IMR-90 (cell line): Measurements from ENCODE around the gene UBA1. TPM values are rescaled to one million over a fixed set of nuclear protein-coding genes. Genes with fewer than 3 reads are reported as not detected.

ENCODE experiments used
- ATAC-seq: fragments of 200-7000 bp; cut with Tn5 transposase; 2 replicates; pipeline ENCODE4 v1.9.1; 2020; ENCODE audit warnings: low read depth, mild to moderate bottlenecking, moderate library complexity
- BruUV-seq: library from RNA; stranded (reverse); fragments of 400-500 nt; replicated peaks from 2 replicates; lab custom pipeline; 2021; lab: Mats Ljungman, UMichigan
- CTCF ChIA-PET: fragments of 300-600 bp; formaldehyde crosslinking; extraction: SDS; loops from one replicate; lab custom pipeline; 2021; ENCODE audit warnings: antibody characterized with exemption; lab: Yijun Ruan, JAX
- POLR2A ChIA-PET: fragments of 300-600 bp; sonication (Branson Sonifier 250); formaldehyde crosslinking; loops from one replicate; lab custom pipeline; 2022; ENCODE audit warnings: antibody characterized with exemption; ENCODE audit not compliant: unreplicated experiment; lab: Charles Lee
- DNase-seq: peaks from one replicate; pipeline ENCODE4 v3.0.0; 2013
- H2AFZ ChIP-seq: replicated peaks from 2 replicates; pipeline ENCODE3; 2013; ENCODE audit warnings: low read length, mild to moderate bottlenecking; ENCODE audit not compliant: poor library complexity
- H2AK5ac ChIP-seq: 2 replicates; pipeline ENCODE4 v1.6.1; 2013; ENCODE audit warnings: low read depth, low read length, inconsistent platforms
- H2AK9ac ChIP-seq: replicated peaks from 2 replicates; pipeline ENCODE3; 2013; ENCODE audit warnings: mild to moderate bottlenecking, low read depth, low read length, moderate library complexity; ENCODE audit not compliant: poor library complexity
- H2BK120ac ChIP-seq: 2 replicates; pipeline ENCODE4 v1.6.1; 2013; ENCODE audit warnings: low read depth, low read length, inconsistent platforms
- H2BK15ac ChIP-seq: 3 replicates; pipeline ENCODE4 v1.6.1; 2013; ENCODE audit warnings: low read depth, low read length, inconsistent platforms
- H2BK20ac ChIP-seq: 2 replicates; pipeline ENCODE4 v1.6.1; 2013; ENCODE audit warnings: low read depth, mild to moderate bottlenecking, inconsistent platforms, low read length, moderate library complexity
- H2BK5ac ChIP-seq: 2 replicates; pipeline ENCODE4 v1.6.1; 2013; ENCODE audit warnings: mild to moderate bottlenecking, low read depth, low read length, inconsistent platforms; ENCODE audit not compliant: poor library complexity, severe bottlenecking
- H3K14ac ChIP-seq: replicated peaks from 2 replicates; pipeline ENCODE4 v1.6.1; 2013; ENCODE audit warnings: low read depth, low read length, inconsistent platforms
- H3K18ac ChIP-seq: 2 replicates; pipeline ENCODE4 v1.6.1; 2013; ENCODE audit warnings: low read depth, low read length, control low read depth
- H3K23ac ChIP-seq: 2 replicates; pipeline ENCODE4 v1.6.1; 2013; ENCODE audit warnings: low read depth, low read length, inconsistent platforms
- H3K27ac ChIP-seq: 2 replicates; pipeline ENCODE4 v1.5.1; 2013; ENCODE audit warnings: mild to moderate bottlenecking, control low read depth, low read length; ENCODE audit not compliant: insufficient read depth
- H3K27me3 ChIP-seq: 2 replicates; pipeline ENCODE4 v1.6.1; 2013; ENCODE audit warnings: low read length; ENCODE audit not compliant: control insufficient read depth, insufficient read depth
- H3K36me3 ChIP-seq: 2 replicates; pipeline ENCODE4 v1.6.1; 2013; ENCODE audit warnings: low read length, mixed read lengths; ENCODE audit not compliant: control insufficient read depth, insufficient read depth
- H3K4ac ChIP-seq: 2 replicates; pipeline ENCODE4 v1.6.1; 2013; ENCODE audit warnings: low read depth, low read length, inconsistent platforms
- H3K4me1 ChIP-seq: 2 replicates; pipeline ENCODE4 v1.6.1; 2013; ENCODE audit warnings: low read length, mixed read lengths; ENCODE audit not compliant: control insufficient read depth, insufficient read depth
- H3K4me2 ChIP-seq: 2 replicates; pipeline ENCODE4 v1.6.1; 2013; ENCODE audit warnings: low read depth, mild to moderate bottlenecking, control low read depth, low read length, moderate library complexity
- H3K4me3 ChIP-seq: 2 replicates; pipeline ENCODE4 v1.5.1; 2013; ENCODE audit warnings: low read depth, mild to moderate bottlenecking, control low read depth, low read length, moderate library complexity; ENCODE audit not compliant: insufficient read depth
- H3K56ac ChIP-seq: 2 replicates; pipeline ENCODE4 v1.6.1; 2013; ENCODE audit warnings: low read length, inconsistent platforms; ENCODE audit not compliant: insufficient read depth; ENCODE audit errors: extremely low read depth
- H3K79me1 ChIP-seq, 2 experiments: 2 replicates each; pipeline ENCODE4 v1.6.1; 2013; ENCODE audit warnings: low read length in 2 of 2, inconsistent platforms in 1 of 2, low read depth in 1 of 2
- H3K9ac ChIP-seq: 2 replicates; pipeline ENCODE4 v1.6.1; 2013; ENCODE audit warnings: low read depth, low read length, control low read depth
- H3K9me1 ChIP-seq: 2 replicates; pipeline ENCODE4 v1.6.1; 2013; ENCODE audit warnings: low read length, inconsistent platforms; ENCODE audit not compliant: insufficient read depth
- H3K9me3 ChIP-seq: 2 replicates; pipeline ENCODE4 v1.6.1; 2013; ENCODE audit warnings: low read length; ENCODE audit not compliant: control insufficient read depth, insufficient read depth
- H4K20me1 ChIP-seq: 2 replicates; pipeline ENCODE4 v1.6.1; 2013; ENCODE audit warnings: low read length, inconsistent platforms; ENCODE audit not compliant: insufficient read depth
- H4K5ac ChIP-seq: 2 replicates; pipeline ENCODE4 v1.6.1; 2013; ENCODE audit warnings: mild to moderate bottlenecking, low read depth, low read length, control low read depth
- H4K8ac ChIP-seq, 2 experiments: 2 replicates each; pipeline ENCODE4 v1.6.1; 2013; ENCODE audit warnings: low read depth in 2 of 2, low read length in 2 of 2, control low read depth in 1 of 2, inconsistent platforms in 1 of 2
- H4K91ac ChIP-seq: 2 replicates; pipeline ENCODE4 v1.6.1; 2013; ENCODE audit warnings: low read depth, low read length, inconsistent platforms; ENCODE audit not compliant: insufficient read depth
- BHLHE40 ChIP-seq: fragments of 150-350 bp; IDR thresholded peaks from 2 replicates; pipeline ENCODE4 v1.6.1; 2016; ENCODE audit warnings: mild to moderate bottlenecking, low read depth, low read length
- CEBPB ChIP-seq: IDR thresholded peaks from 2 replicates; pipeline ENCODE4 v1.6.1; 2012; ENCODE audit warnings: low read depth, low read length, improper control_type of control experiment
- CHD1 ChIP-seq: IDR thresholded peaks from 2 replicates; pipeline ENCODE4 v1.6.1; 2012; ENCODE audit warnings: low read depth, low read length, improper control_type of control experiment
- FOS ChIP-seq: fragments of 150-350 bp; IDR thresholded peaks from 2 replicates; pipeline ENCODE4 v1.6.1; 2016; ENCODE audit warnings: low read depth, low read length
- MAFK ChIP-seq: IDR thresholded peaks from 2 replicates; pipeline ENCODE4 v1.6.1; 2012; ENCODE audit warnings: low read depth, low read length, improper control_type of control experiment
- MAZ ChIP-seq: IDR thresholded peaks from 2 replicates; pipeline ENCODE4 v1.6.1; 2012; ENCODE audit warnings: low read depth, mild to moderate bottlenecking, low read length, improper control_type of control experiment, moderate library complexity, borderline replicate concordance
- MXI1 ChIP-seq: IDR thresholded peaks from 2 replicates; pipeline ENCODE4 v1.6.1; 2012; ENCODE audit warnings: low read depth, mild to moderate bottlenecking, low read length, moderate library complexity, borderline replicate concordance
- NFE2L2 ChIP-seq: fragments of 150-350 bp; IDR thresholded peaks from 2 replicates; pipeline ENCODE4 v1.6.1; 2016; ENCODE audit warnings: low read depth, mild to moderate bottlenecking, low read length
- POLR2A ChIP-seq: IDR thresholded peaks from 2 replicates; pipeline ENCODE4 v1.6.1; 2012; ENCODE audit warnings: mild to moderate bottlenecking, low read depth, low read length
- RCOR1 ChIP-seq: IDR thresholded peaks from 2 replicates; pipeline ENCODE4 v1.6.1; 2012; ENCODE audit warnings: mild to moderate bottlenecking, low read length, improper control_type of control experiment; ENCODE audit not compliant: insufficient replicate concordance
- RFX5 ChIP-seq: IDR thresholded peaks from 2 replicates; pipeline ENCODE4 v1.8.0; 2012; ENCODE audit warnings: low read depth, mild to moderate bottlenecking, low read length, moderate library complexity
- SMC3 ChIP-seq: fragments of 150-350 bp; IDR thresholded peaks from 2 replicates; pipeline ENCODE4 v1.6.1; 2016; ENCODE audit warnings: low read depth, mild to moderate bottlenecking, antibody characterized with exemption, low read length, moderate library complexity
- WGBS, 2 experiments: methylation state at CpG; one replicate each; pipeline versions ENCODE4 v1.1.5 to v1.1.7; 2013; ENCODE audit warnings: missing lambda C conversion rate in 2 of 2; ENCODE audit not compliant: insufficient read length in 1 of 2; ENCODE audit errors: extremely low coverage in 2 of 2; 5-methylcytosine and 5-hydroxymethylcytosine counted together
- dilution Hi-C: fragments of 300-500 bp; cut with HindIII; formaldehyde crosslinking; loops from one replicate; pipeline ENCODE4 v1.14.3; 2018; ENCODE audit warnings: low sequenced_read_pairs; ENCODE audit not compliant: unreplicated experiment
- in situ Hi-C: fragments of 300-500 bp; cut with MboI; formaldehyde crosslinking; loops from 3 replicates; pipeline ENCODE4 v1.14.3; 2019; ENCODE audit warnings: low sequenced_read_pairs, inconsistent platforms, mixed read lengths
- intact Hi-C: fragments of 100-400 bp; cut with micrococcal nuclease; formaldehyde crosslinking; loops from 2 replicates; pipeline ENCODE4 v1.10.0; 2022
- polyA plus RNA-seq, 3 experiments: library from polyadenylated mRNA; depleted of rRNA; stranded (reverse); fragments of >200 nt; gene quantifications; 2 replicates each; pipeline ENCODE4 v1.2.3, GENCODE V29; 2012; ENCODE audit warnings: low replicate concordance in 1 of 3
- total RNA-seq: library from RNA; depleted of rRNA; stranded (reverse); fragments of >200 nt; gene quantifications from 2 replicates; pipeline ENCODE4 v1.2.3, GENCODE V29; 2012
- TF ChIP-seq, protein P1 (sequence below): fragments of 150-350 bp; IDR thresholded peaks from 2 replicates; pipeline ENCODE4 v1.6.1; 2016; ENCODE audit warnings: low read depth, mild to moderate bottlenecking, low read length, moderate library complexity, borderline replicate concordance

UBA1 gene
- total and polyA plus RNA-seq, 2 of the 4 experiments (the other 2 are of a cell fraction) = 299 to 343 TPM

GRCh38 chrX:47206316-47206715 lies 12.7 kb downstream of the UBA1 start:
- in situ Hi-C loops (loop anchor here (25.0 kb wide), 1 partner anchor 431 kb away; the partner anchor contains the start of gene CFP), dilution Hi-C loops (no loop called here), intact Hi-C loops (no loop called here)
- no CpG with 5 or more reads among the region's 3 CpGs for WGBS, 2 experiments
- H3K27me3 ChIP-seq = no peaks in the 10 kb centered on the region; the same call in 1 of the 2 replicates
- H2BK15ac ChIP-seq = no peak overlapping the region
- H3K4ac ChIP-seq = no peak overlapping the region
- no TSS peak for BruUV-seq
- H3K18ac ChIP-seq = no peak overlapping the region
- no peak overlapping the region for H3K56ac ChIP-seq
- DNase-seq = peak; percentile 47
- no peak overlapping the region for H3K27ac ChIP-seq
- no peaks in the 10 kb centered on the region for H3K9me1 ChIP-seq
- no peak overlapping the region for H2AK5ac ChIP-seq
- peaks cover 15 to 37% of the 10 kb centered on the region in 2 experiments; a peak in 3 of 4 replicates for H3K79me1 ChIP-seq
- no peak overlapping the region for H3K4me2 ChIP-seq
- no peak overlapping the region for H3K23ac ChIP-seq
- H2BK20ac ChIP-seq = no peak overlapping the region
- no peak overlapping the region for H2BK120ac ChIP-seq
- ChIA-PET CTCF (no interaction called here), POLR2A (no interaction called here)
- H4K8ac ChIP-seq = no peak overlapping the region
- H2BK5ac ChIP-seq = no peak overlapping the region
- no peaks in the 10 kb centered on the region for H3K4me1 ChIP-seq
- H3K36me3 ChIP-seq = peaks cover 86% of the 10 kb centered on the region
- no peak overlapping the region for H2AK9ac ChIP-seq
- no peak for TF ChIP-seq NFE2L2
- no peak for TF ChIP-seq MXI1
- TF ChIP-seq MAFK = no peak
- no peak for TF ChIP-seq RFX5
- TF ChIP-seq POLR2A = no peak
- TF ChIP-seq FOS = no peak
- no peak for TF ChIP-seq CEBPB
- TF ChIP-seq, protein P1, sequence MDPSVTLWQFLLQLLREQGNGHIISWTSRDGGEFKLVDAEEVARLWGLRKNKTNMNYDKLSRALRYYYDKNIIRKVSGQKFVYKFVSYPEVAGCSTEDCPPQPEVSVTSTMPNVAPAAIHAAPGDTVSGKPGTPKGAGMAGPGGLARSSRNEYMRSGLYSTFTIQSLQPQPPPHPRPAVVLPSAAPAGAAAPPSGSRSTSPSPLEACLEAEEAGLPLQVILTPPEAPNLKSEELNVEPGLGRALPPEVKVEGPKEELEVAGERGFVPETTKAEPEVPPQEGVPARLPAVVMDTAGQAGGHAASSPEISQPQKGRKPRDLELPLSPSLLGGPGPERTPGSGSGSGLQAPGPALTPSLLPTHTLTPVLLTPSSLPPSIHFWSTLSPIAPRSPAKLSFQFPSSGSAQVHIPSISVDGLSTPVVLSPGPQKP = no peak
- TF ChIP-seq CHD1 = no peak
- no peak for TF ChIP-seq MAZ
- no peak for TF ChIP-seq SMC3
- no peak for TF ChIP-seq BHLHE40
- TF ChIP-seq RCOR1 = no peak
- no peak overlapping the region for H2AFZ ChIP-seq
- no peak overlapping the region for H4K91ac ChIP-seq
- H4K5ac ChIP-seq = no peak overlapping the region
- H3K9me3 ChIP-seq = no peaks in the 10 kb centered on the region
- ATAC-seq = peak; percentile 64
- no peak overlapping the region for H3K4me3 ChIP-seq
- H3K9ac ChIP-seq = no peak overlapping the region
- H3K14ac ChIP-seq = no peak overlapping the region
- peaks cover 50% of the 10 kb centered on the region for H4K20me1 ChIP-seq
